ENCODE measurements around the gene IGFBP5. TPM values are rescaled to one million over a fixed set of nuclear protein-coding genes. Genes with fewer than 3 reads are reported as not detected.
A peak's percentile ranks its signal among the peaks of the same experiment; 100 is the strongest.

IGFBP5 gene
- polyA plus RNA-seq, 1 donor: 58.4 TPM

DNA sequence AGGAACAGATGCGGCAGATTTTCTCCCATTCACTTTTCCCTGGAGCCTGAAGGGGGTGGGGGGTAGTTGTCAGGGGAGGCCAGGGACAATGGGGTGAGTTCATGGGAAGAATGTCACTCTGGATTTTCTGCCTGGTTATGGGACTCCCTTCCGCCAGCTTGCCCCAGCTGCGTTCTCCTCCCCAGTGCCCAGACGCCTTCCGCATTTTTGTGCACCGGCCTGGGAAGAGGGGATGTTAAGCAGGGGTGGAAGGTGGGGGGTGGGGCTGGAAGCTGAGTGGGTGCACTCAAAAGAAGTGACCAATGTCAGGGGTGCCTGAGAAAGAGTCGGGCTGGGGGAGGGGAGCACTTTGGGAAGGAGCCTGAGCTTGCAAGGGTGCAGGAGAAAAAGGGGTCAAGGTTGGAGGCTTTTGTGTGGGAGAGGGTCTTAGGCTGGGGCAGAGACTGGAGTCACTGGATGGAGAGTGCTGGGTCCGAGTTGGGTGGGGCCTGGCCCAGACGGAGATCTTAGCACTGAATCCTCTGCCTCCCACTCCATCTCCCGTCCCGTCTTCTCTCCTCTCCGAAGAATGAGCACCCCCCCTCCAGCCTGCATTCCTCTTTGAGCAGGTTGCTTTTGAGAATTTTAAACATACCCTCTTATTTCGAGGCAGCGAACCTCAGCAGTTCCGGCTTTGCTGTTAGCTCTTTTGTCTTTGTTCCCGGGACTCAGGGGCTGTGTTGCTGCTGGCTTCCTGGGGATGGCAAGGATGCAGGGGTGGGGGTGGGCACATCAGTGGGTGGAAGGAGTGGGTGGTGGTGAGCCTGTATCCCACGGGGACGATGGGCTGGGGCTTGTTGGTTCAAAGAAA, 59.4 kb downstream of the IGFBP5 start:
- H3K4me1 ChIP-seq (ENCODE audit: control insufficient read depth, insufficient read depth, low read length): peaks cover 36% of the 10 kb centered on the region
- peak overlapping the region; percentile 99 for H3K27ac ChIP-seq (ENCODE audit: low read length)
- DNase-seq: peak in 1 of 2 donors; percentile 59
- H3K36me3 ChIP-seq (ENCODE audit: control insufficient read depth, insufficient read depth, low read length): peaks cover 17% of the 10 kb centered on the region
- H3K27me3 ChIP-seq (ENCODE audit: control insufficient read depth, insufficient read depth, low read length): peaks cover 16% of the 10 kb centered on the region
- H3K4me3 ChIP-seq (ENCODE audit: low read length): peak overlapping the region; percentile 85
- H3K9me3 ChIP-seq (ENCODE audit: control insufficient read depth, low read depth, low read length): no peaks in the 10 kb centered on the region
- 30% methylated on average over 2 of the region's 18 CpGs for WGBS (ENCODE audit: insufficient coverage, low lambda C conversion rate)

DNA sequence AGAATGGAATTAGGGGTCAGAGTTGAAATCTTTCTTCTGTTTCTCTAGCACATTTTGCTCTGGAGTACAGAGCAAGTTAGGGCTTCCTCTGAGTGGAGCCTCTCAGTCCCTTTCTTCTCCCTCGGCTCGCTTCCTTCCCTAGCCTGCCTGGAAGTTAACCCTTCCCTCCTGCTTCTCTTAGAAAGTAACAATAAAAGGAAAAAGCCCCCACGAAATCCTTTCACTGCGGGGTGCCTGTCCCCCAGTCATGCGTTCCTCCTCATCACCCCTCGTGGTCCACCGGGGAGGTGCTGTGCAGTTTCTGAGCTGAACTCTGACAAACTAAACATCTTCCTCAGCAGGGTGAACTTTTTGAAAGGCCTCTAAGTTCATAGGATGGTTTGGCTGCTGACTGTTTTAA, 60.2 kb downstream of the IGFBP5 start:
- Histone ChIP-seq H3K9me3 (ENCODE audit: control insufficient read depth, low read depth, low read length) (no peaks in the 10 kb centered on the region), H3K27me3 (ENCODE audit: control insufficient read depth, insufficient read depth, low read length) (peaks cover 16% of the 10 kb centered on the region), H3K36me3 (ENCODE audit: control insufficient read depth, insufficient read depth, low read length) (peaks cover 10% of the 10 kb centered on the region), H3K4me3 (ENCODE audit: low read length) (peak overlapping the region; percentile 85), H3K4me1 (ENCODE audit: control insufficient read depth, insufficient read depth, low read length) (peaks cover 36% of the 10 kb centered on the region), H3K27ac (ENCODE audit: low read length) (peak overlapping the region; percentile 99)
- no CpG with 5 or more reads among the region's 7 CpGs for WGBS (ENCODE audit: insufficient coverage, low lambda C conversion rate)
- DNase-seq: peak in 1 of 2 donors; percentile 53

DNA sequence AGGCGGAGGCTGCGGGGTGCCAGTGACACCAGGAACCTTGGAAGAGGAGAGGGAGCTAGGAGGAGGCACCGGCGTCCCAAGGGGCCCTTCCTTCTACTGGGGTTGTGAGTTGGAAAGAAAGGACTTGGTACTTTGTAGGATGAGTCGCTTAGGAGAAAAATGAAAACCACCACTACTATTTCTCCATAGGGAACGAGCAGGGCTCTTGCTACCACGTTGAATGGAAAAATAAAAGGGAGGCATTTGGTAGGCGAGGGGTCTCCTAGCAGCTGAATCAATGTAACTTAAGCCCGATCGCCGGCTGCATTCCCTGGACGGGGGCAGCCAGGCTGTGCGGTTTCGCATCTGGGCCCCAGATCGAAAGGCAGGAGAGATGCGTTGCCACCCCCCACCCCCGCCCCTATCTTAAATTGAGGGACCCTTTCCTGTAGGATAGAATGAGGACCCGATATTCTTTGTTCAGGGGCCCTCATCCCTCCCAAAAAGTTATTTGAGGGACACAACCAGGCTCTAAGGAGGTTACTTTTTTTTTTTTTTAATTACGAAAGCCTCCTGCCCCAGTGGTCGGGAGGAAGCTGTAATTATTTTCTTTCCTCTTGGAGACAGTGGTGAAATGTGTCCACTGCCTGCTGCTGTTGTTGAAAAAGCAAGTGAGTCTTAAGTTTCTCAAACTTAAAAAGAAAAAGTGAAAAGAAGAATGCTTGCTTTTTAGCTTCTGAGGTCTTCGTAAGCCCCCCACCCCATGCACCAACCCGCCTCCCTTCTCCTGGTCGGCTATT, 60.8 kb downstream of the IGFBP5 start:
- Histone ChIP-seq H3K9me3 (ENCODE audit: control insufficient read depth, low read depth, low read length) (no peaks in the 10 kb centered on the region), H3K27ac (ENCODE audit: low read length) (peak overlapping the region; percentile 99), H3K36me3 (ENCODE audit: control insufficient read depth, insufficient read depth, low read length) (peaks cover 7% of the 10 kb centered on the region), H3K4me3 (ENCODE audit: low read length) (peak overlapping the region; percentile 85), H3K27me3 (ENCODE audit: control insufficient read depth, insufficient read depth, low read length) (peaks cover 16% of the 10 kb centered on the region), H3K4me1 (ENCODE audit: control insufficient read depth, insufficient read depth, low read length) (peaks cover 36% of the 10 kb centered on the region)
- WGBS (ENCODE audit: insufficient coverage, low lambda C conversion rate): no CpG with 5 or more reads among the region's 23 CpGs
- DNase-seq: peak in 1 of 2 donors; percentile 69

DNA sequence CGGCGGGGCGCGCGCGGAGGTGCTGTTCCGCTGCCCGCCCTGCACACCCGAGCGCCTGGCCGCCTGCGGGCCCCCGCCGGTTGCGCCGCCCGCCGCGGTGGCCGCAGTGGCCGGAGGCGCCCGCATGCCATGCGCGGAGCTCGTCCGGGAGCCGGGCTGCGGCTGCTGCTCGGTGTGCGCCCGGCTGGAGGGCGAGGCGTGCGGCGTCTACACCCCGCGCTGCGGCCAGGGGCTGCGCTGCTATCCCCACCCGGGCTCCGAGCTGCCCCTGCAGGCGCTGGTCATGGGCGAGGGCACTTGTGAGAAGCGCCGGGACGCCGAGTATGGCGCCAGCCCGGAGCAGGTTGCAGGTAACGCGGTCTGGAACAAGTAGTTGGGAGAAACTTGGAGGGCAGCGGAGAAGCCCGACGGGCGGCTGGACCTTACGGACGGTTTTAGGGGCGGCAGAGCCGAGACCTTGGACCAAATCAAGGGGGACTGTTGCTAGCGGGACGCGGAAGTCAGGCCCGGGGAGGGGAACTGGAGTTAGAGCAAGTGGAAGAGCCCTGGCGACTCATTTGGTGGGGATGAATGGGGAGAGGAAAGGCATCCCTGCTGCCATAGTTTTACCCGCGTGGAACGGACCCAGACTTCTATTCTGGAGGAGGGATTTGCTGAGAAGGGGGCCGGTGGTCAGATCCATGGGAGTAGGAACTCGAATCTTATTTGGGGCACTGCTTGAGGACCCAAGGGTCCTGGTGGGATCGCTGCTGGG, 61.6 kb downstream of the IGFBP5 start:
- WGBS (ENCODE audit: insufficient coverage, low lambda C conversion rate): no CpG with 5 or more reads among the region's 71 CpGs
- no peaks in the 10 kb centered on the region for H3K9me3 ChIP-seq (ENCODE audit: control insufficient read depth, low read depth, low read length)
- peaks cover 4% of the 10 kb centered on the region for H3K36me3 ChIP-seq (ENCODE audit: control insufficient read depth, insufficient read depth, low read length)
- peaks cover 36% of the 10 kb centered on the region for H3K4me1 ChIP-seq (ENCODE audit: control insufficient read depth, insufficient read depth, low read length)
- DNase-seq: peak in 1 of 2 donors; percentile 69
- H3K27me3 ChIP-seq (ENCODE audit: control insufficient read depth, insufficient read depth, low read length): peaks cover 16% of the 10 kb centered on the region
- peak overlapping the region; percentile 23 for H3K27ac ChIP-seq (ENCODE audit: low read length)
- H3K4me3 ChIP-seq (ENCODE audit: low read length): peak overlapping the region; percentile 85

DNA sequence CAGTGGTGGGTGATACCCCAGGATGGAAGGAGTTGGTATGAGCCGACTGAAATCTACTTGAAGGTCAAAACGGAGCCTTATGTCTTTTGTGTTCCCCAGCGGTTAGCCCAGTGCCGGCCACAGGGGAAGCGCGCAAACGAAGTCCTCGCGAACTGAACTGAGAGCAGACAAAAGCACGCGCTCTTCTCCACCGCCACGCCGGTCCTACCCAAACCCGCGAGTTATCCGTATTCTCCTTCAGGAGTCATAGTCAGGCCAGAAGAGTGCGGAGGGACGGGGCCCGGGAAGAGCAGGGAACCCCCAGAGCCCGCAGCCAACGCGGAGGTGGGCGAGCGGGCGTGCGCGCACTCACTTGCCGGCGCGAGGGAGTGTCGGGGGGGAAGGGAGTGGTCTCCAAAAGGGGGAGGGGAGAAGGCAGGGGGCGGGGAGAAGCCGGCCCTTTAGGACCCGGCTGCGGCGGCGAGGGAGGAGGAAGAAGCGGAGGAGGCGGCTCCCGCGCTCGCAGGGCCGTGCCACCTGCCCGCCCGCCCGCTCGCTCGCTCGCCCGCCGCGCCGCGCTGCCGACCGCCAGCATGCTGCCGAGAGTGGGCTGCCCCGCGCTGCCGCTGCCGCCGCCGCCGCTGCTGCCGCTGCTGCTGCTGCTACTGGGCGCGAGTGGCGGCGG, 62.3 kb downstream of the IGFBP5 start, which contains the start of gene IGFBP2:
IGFBP2 (plus strand) TSS at position 469 of the 664 bp plus-strand sequence; CDS start at position 573, 104 bp downstream.
- Histone ChIP-seq H3K4me3 (ENCODE audit: low read length) (peak within 1 kb of the TSS; percentile 85), H3K27me3 (ENCODE audit: control insufficient read depth, insufficient read depth, low read length) (peaks cover 16% of the 10 kb centered on the region), H3K27ac (ENCODE audit: low read length) (peak within 1 kb of the TSS; percentile 23), H3K9me3 (ENCODE audit: control insufficient read depth, low read depth, low read length) (no peaks in the 10 kb centered on the region), H3K4me1 (ENCODE audit: control insufficient read depth, insufficient read depth, low read length) (peaks cover 34% of the 10 kb centered on the region), H3K36me3 (ENCODE audit: control insufficient read depth, insufficient read depth, low read length) (peaks cover 4% of the 10 kb centered on the region)
- WGBS (ENCODE audit: insufficient coverage, low lambda C conversion rate): no CpG with 5 or more reads among the region's 70 CpGs
- DNase-seq: peak in 1 of 2 donors; percentile 81

DNA sequence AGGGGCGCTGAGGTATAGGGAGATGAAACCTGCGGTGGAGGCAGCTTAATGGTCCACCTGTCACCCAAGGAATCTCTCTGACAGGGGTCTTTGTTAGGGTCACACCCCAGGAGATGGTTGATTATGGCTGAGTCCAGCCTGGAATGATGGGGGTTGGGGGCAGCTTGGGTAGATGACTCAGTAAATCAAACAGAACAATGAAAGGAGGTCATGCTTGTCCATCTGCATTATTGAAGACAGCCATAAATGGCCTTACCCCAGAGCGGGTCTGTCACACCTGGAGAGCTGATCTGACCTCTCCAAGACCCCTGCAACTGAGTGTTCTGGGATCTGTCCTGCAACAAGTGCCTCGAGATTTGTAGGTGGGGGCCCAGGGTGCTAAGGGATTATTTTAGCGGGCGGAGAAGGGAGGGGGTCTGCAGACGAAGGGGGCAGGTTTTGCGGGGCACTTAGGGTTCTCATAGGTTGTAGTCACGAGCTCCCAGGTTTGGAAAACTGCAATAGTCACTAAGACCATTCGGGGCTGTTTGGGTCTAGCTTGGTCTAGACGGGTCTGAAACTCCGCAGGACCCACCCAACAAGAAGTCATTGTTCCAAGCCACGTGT, 62.9 kb downstream of the IGFBP5 start:
- H3K27ac ChIP-seq (ENCODE audit: low read length): no peak overlapping the region
- WGBS (ENCODE audit: insufficient coverage, low lambda C conversion rate): no CpG with 5 or more reads among the region's 13 CpGs
- peaks cover 16% of the 10 kb centered on the region for H3K27me3 ChIP-seq (ENCODE audit: control insufficient read depth, insufficient read depth, low read length)
- no peaks in the 10 kb centered on the region for H3K9me3 ChIP-seq (ENCODE audit: control insufficient read depth, low read depth, low read length)
- no peaks in the 10 kb centered on the region for H3K36me3 ChIP-seq (ENCODE audit: control insufficient read depth, insufficient read depth, low read length)
- H3K4me3 ChIP-seq (ENCODE audit: low read length): peak overlapping the region; percentile 53
- DNase-seq: no peak
- peaks cover 28% of the 10 kb centered on the region for H3K4me1 ChIP-seq (ENCODE audit: control insufficient read depth, insufficient read depth, low read length)

DNA sequence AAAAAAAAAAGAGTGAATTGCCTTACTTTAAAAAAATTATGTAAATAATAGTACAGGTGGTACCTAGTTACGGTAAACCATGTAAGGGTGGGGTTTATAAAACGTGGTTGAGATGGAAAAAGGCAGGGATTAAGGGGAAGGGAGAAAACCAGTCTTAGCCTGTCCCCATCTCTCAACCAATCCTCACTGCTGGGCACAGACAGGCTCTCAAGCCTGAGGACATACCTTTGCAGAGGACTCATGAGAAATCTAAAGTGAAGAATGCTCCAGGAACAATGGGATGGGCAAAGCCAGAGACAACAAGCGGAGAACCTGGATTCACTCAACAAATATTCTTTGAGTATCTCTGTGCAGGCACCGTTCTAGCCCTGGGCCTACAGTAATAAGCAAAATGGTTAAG, 65.6 kb downstream of the IGFBP5 start:
- Histone ChIP-seq H3K27me3 (ENCODE audit: control insufficient read depth, insufficient read depth, low read length) (peaks cover 16% of the 10 kb centered on the region), H3K27ac (ENCODE audit: low read length) (no peak overlapping the region), H3K4me1 (ENCODE audit: control insufficient read depth, insufficient read depth, low read length) (peaks cover 8% of the 10 kb centered on the region), H3K36me3 (ENCODE audit: control insufficient read depth, insufficient read depth, low read length) (no peaks in the 10 kb centered on the region), H3K9me3 (ENCODE audit: control insufficient read depth, low read depth, low read length) (no peaks in the 10 kb centered on the region), H3K4me3 (ENCODE audit: low read length) (no peak overlapping the region)
- WGBS (ENCODE audit: insufficient coverage, low lambda C conversion rate): no CpG with 5 or more reads among the region's 4 CpGs
- DNase-seq: no peak

DNA sequence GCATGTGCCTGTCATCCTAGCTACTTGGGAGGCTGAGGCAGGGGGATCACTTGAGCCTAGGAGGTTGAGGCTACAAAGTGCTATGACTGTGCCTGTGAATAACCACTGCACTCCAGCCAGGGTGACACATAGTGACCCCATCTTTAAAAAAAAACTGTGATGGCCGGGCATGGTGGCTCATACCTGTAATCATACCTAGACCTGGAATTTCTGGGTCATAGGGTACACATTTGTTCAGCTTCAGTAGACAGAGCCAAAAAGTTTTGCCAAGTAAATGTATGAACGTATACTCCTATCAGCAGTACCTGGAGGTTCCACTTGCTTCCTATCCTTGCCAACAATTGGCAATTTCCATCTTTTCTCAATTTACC, 68.5 kb downstream of the IGFBP5 start:
- Histone ChIP-seq H3K4me3 (ENCODE audit: low read length) (no peak overlapping the region), H3K9me3 (ENCODE audit: control insufficient read depth, low read depth, low read length) (no peaks in the 10 kb centered on the region), H3K36me3 (ENCODE audit: control insufficient read depth, insufficient read depth, low read length) (no peaks in the 10 kb centered on the region), H3K27me3 (ENCODE audit: control insufficient read depth, insufficient read depth, low read length) (no peaks in the 10 kb centered on the region), H3K4me1 (ENCODE audit: control insufficient read depth, insufficient read depth, low read length) (no peaks in the 10 kb centered on the region), H3K27ac (ENCODE audit: low read length) (no peak overlapping the region)
- no peak for DNase-seq
- WGBS (ENCODE audit: insufficient coverage, low lambda C conversion rate): no CpG with 5 or more reads among the region's 2 CpGs

DNA sequence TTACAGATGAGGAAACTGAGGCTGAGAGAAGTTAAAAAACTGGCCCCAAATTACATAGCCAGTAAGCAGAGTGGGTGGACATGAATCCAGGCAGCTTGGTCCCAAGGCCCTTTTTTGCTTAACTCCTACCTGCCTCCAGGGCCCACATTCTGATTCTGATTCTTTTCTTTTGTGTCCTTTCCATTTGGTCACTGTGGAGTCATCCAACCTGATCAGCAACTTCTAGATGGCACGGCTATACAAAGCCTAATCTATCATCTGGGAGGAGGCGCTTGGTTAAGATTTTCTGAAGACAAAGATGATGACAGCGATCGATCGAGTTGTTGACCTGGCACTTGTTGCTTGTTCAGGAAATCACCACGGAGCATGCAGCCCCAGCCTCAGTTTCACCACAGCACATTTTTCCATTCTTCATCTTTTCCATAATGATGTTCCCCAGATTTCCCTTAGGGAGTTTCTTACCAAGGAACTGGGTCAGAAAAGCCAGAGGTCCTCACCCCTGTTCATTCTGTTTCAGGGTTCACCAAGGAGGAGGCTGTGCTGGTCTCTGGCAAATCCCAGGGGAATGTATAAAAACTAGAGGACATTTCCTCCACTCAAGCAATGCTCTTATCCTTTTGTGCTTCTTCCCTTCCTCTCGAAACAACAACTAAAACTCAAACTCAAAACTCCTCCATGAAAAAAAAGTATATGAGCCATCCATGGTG, 69.0 kb downstream of the IGFBP5 start:
- no peak for DNase-seq
- no peaks in the 10 kb centered on the region for H3K27me3 ChIP-seq (ENCODE audit: control insufficient read depth, insufficient read depth, low read length)
- no peak overlapping the region for H3K4me3 ChIP-seq (ENCODE audit: low read length)
- H3K36me3 ChIP-seq (ENCODE audit: control insufficient read depth, insufficient read depth, low read length): no peaks in the 10 kb centered on the region
- no peak overlapping the region for H3K27ac ChIP-seq (ENCODE audit: low read length)
- no peaks in the 10 kb centered on the region for H3K9me3 ChIP-seq (ENCODE audit: control insufficient read depth, low read depth, low read length)
- H3K4me1 ChIP-seq (ENCODE audit: control insufficient read depth, insufficient read depth, low read length): no peaks in the 10 kb centered on the region
- no CpG with 5 or more reads among the region's 7 CpGs for WGBS (ENCODE audit: insufficient coverage, low lambda C conversion rate)

Measured in large intestine (tissue), 3 donors.